Nephron progenitor cell (in vitro differentiated cells): ENCODE measurements around the gene PYGO1.

Experiments
- DNase-seq: peaks from one replicate; pipeline ENCODE4 v3.0.0; 2021
- H3K27ac Mint-ChIP-seq: 2 replicates; pipeline ENCODE4 v1.8.0; 2021; ENCODE audit warnings: mild to moderate bottlenecking, moderate library complexity, mixed read lengths
- H3K27me3 Mint-ChIP-seq: 2 replicates; pipeline ENCODE4 v1.8.0; 2021; ENCODE audit warnings: mild to moderate bottlenecking, low read depth, mixed read lengths; ENCODE audit not compliant: poor library complexity
- H3K36me3 Mint-ChIP-seq: 2 replicates; pipeline ENCODE4 v1.8.0; 2021; ENCODE audit warnings: low read depth, mixed read lengths
- H3K4me1 Mint-ChIP-seq: 2 replicates; pipeline ENCODE4 v1.8.0; 2021; ENCODE audit warnings: mixed read lengths
- H3K4me3 Mint-ChIP-seq: 2 replicates; pipeline ENCODE4 v1.8.0; 2021; ENCODE audit warnings: mild to moderate bottlenecking, moderate library complexity, mixed read lengths
- H3K9me3 Mint-ChIP-seq: 2 replicates; pipeline ENCODE4 v1.8.0; 2021; ENCODE audit warnings: mild to moderate bottlenecking, moderate library complexity, mixed read lengths
- CTCF ChIP-seq: fragments of 200-600 bp; sonication (generic); IDR thresholded peaks from 2 replicates; pipeline ENCODE4 v1.5.0; 2021; ENCODE audit warnings: antibody characterized with exemption

Gene PYGO1

GRCh38 chr15:55526559-55527036, 61.5 kb downstream of the PYGO1 start:
- H3K9me3 Mint-ChIP-seq: peaks cover 47% of the 10 kb centered on the region
- no peak overlapping the region for H3K27ac Mint-ChIP-seq
- H3K36me3 Mint-ChIP-seq: peaks cover 12% of the 10 kb centered on the region
- peak; percentile 42 for TF ChIP-seq CTCF
- H3K27me3 Mint-ChIP-seq: peaks cover 13% of the 10 kb centered on the region
- H3K4me1 Mint-ChIP-seq: peaks cover 11% of the 10 kb centered on the region
- no peak overlapping the region for H3K4me3 Mint-ChIP-seq
- no peak for DNase-seq

DNA sequence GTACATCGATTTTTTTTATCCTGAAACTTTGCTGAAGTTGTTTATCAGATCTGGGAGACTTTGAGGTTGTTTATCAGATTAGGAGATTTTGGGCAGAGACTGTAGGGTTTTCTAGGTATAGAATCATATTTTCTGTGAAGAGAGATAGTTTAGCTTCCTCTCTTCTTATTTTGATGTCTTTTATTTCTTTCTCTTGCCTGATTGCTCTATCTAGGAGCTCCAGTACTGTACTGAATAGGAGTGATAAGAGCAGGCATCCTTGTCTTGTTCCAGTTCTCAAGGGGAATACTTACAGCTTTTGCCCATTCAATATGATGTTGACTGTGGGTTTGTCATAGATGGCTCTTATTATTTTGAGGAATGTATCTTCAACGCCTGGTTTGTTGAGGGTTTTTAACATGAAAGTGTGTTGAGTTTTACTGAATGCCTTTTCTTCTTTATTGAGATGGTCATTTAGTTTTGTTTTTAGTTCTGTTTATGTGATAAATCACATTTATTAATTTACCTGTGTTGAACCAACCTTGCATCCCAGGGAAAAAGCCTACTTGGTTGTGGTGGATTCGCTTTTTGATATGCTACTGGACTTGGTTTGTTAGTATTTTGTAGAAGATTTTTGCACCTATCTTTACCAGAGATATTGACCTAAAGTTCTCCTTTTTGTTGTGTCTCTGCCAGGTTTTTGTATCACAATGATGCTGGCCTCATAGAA, 65.2 kb downstream of the PYGO1 start:
- no peak for TF ChIP-seq CTCF
- H3K27me3 Mint-ChIP-seq: peaks cover 8% of the 10 kb centered on the region
- DNase-seq: no peak
- peaks cover 12% of the 10 kb centered on the region for H3K36me3 Mint-ChIP-seq
- H3K4me3 Mint-ChIP-seq: no peak overlapping the region
- H3K27ac Mint-ChIP-seq: no peak overlapping the region
- peaks cover 61% of the 10 kb centered on the region for H3K9me3 Mint-ChIP-seq
- no peaks in the 10 kb centered on the region for H3K4me1 Mint-ChIP-seq

GRCh38 chr15:55518641-55519040, 69.5 kb downstream of the PYGO1 start:
- Mint-ChIP-seq H3K9me3 (peaks cover 35% of the 10 kb centered on the region), H3K27ac (no peak overlapping the region), H3K4me1 (peaks cover 16% of the 10 kb centered on the region), H3K36me3 (peaks cover 12% of the 10 kb centered on the region), H3K27me3 (peaks cover 15% of the 10 kb centered on the region), H3K4me3 (no peak overlapping the region)
- DNase-seq: no peak
- TF ChIP-seq CTCF: peak; percentile 47

- no peak for DNase-seq
- Mint-ChIP-seq H3K4me1 (peaks cover 22% of the 10 kb centered on the region), H3K27ac (no peak overlapping the region), H3K36me3 (peaks cover 8% of the 10 kb centered on the region), H3K9me3 (peaks cover 29% of the 10 kb centered on the region), H3K27me3 (peaks cover 15% of the 10 kb centered on the region), H3K4me3 (no peak overlapping the region)
- no peak for TF ChIP-seq CTCF
Measured at GRCh38 chr15:55518009-55518408, 70.1 kb downstream of the PYGO1 start.

DNA sequence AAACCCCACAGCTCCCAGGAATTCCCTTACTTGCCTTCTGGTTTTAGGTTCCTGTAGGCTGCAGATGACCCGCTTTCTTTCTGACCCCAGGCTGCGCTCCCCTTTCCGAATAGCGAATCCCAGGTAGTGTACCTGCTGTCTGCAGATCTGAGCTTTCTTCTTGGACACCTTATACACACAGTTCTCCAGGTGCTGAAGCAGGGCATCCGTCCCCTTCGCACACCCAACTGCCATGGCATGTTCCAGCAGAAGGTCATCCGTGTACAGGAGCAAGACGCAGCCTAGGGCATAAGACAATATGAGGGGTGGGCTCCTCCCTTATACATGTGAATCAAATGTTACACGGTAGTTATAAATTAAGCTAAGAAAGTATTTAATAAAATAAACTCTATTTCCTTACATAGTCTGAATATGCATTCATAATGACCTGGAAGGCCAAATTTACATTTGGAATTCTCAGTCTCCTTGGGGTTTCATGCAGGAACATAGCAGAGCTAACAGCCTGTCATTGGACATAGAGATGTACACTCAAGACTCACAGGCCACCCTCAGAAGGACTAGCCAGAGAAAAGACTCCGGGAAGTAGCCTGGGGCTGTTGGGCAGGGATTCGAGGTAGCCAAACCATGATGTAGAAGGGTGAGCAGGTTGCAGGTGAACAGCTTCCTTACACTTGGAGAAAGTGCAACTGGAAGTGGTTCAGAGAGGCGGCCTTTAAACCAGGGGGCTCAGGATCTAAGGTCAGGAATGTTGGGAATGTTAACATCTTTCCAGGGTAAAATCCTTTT, 72.0 kb downstream of the PYGO1 start:
- Mint-ChIP-seq H3K4me1 (peaks cover 29% of the 10 kb centered on the region), H3K27ac (no peak overlapping the region), H3K27me3 (peaks cover 7% of the 10 kb centered on the region), H3K9me3 (peaks cover 10% of the 10 kb centered on the region), H3K36me3 (no peaks in the 10 kb centered on the region), H3K4me3 (no peak overlapping the region)
- DNase-seq: no peak
- TF ChIP-seq CTCF: no peak
